H1 (cell line): ENCODE measurements around the gene LRRK1. TPM values are rescaled to one million over a fixed set of nuclear protein-coding genes. Genes with fewer than 3 reads are reported as not detected.

Source experiments
- CTCF ChIA-PET: fragments of 300-600 bp; sonication (Branson Sonifier 250); formaldehyde crosslinking; loops from one replicate; lab custom pipeline; 2021; ENCODE audit not compliant: partially characterized antibody; lab: Charles Lee
- POLR2A ChIA-PET: fragments of 300-600 bp; sonication (Branson Sonifier 250); formaldehyde crosslinking; loops from one replicate; lab custom pipeline; 2021; ENCODE audit warnings: inconsistent platforms; ENCODE audit not compliant: partially characterized antibody; lab: Charles Lee
- DNase-seq, 2 experiments: peaks; one replicate each; pipeline versions ENCODE4 v3.0.0 to v3.0.0-alpha.2; 2010 to 2022; ENCODE audit warnings: low spot score in 2 of 2, low read depth in 1 of 2, mixed read lengths in 1 of 2
- FAIRE-seq: peaks from 2 replicates; lab custom pipeline; 2011; peaks lifted over from hg19 to GRCh38; lab: Jason Lieb, UNC
- H2AFZ ChIP-seq: 2 replicates; pipeline ENCODE4 v1.8.1; 2012; ENCODE audit warnings: low read length, inconsistent platforms
- H2AK5ac ChIP-seq: 2 replicates; pipeline ENCODE4 v1.6.1; 2013; ENCODE audit warnings: low read depth, low read length
- H2BK120ac ChIP-seq: replicated peaks from 2 replicates; pipeline ENCODE3; 2013; ENCODE audit warnings: low read depth, low read length, inconsistent platforms
- H2BK12ac ChIP-seq: 2 replicates; pipeline ENCODE4 v1.6.1; 2013; ENCODE audit warnings: low read depth, low read length
- H2BK15ac ChIP-seq: 2 replicates; pipeline ENCODE4 v1.6.1; 2013; ENCODE audit warnings: low read length
- H2BK20ac ChIP-seq: 2 replicates; pipeline ENCODE4 v1.6.1; 2013; ENCODE audit warnings: low read length
- H2BK5ac ChIP-seq: 2 replicates; pipeline ENCODE4 v1.6.1; 2013; ENCODE audit warnings: low read depth, low read length
- H3K14ac ChIP-seq: 2 replicates; pipeline ENCODE4 v1.6.1; 2013; ENCODE audit warnings: inconsistent platforms; ENCODE audit not compliant: insufficient read length
- H3K18ac ChIP-seq: 2 replicates; pipeline ENCODE4 v1.6.1; 2013; ENCODE audit warnings: low read length; ENCODE audit errors: extremely low read depth
- H3K23ac ChIP-seq: 2 replicates; pipeline ENCODE4 v1.6.1; 2013; ENCODE audit warnings: inconsistent platforms; ENCODE audit not compliant: insufficient read length
- H3K23me2 ChIP-seq: 2 replicates; pipeline ENCODE4 v1.6.1; 2013; ENCODE audit warnings: low read depth, low read length
- H3K27ac ChIP-seq: 2 replicates; pipeline ENCODE4 v1.6.1; 2011; ENCODE audit warnings: low read depth, low read length, inconsistent platforms
- H3K27me3 ChIP-seq, 4 experiments: replicated peaks in 1 of 4; 1 replicate in 1 of 4; 2 replicates in 3 of 4; pipeline versions ENCODE4 v1.6.1 to v1.8.1; 2011 to 2013; ENCODE audit warnings: low read length in 3 of 4, mild to moderate bottlenecking in 3 of 4, inconsistent platforms in 2 of 4, mixed read lengths in 2 of 4, moderate library complexity in 1 of 4; ENCODE audit not compliant: control insufficient read depth in 3 of 4, insufficient read depth in 3 of 4; ENCODE audit errors: extremely low read depth in 1 of 4
- H3K36me3 ChIP-seq, 4 experiments: 2 replicates each; pipeline versions ENCODE4 v1.6.1 to v1.8.1; 2011 to 2013; ENCODE audit warnings: mild to moderate bottlenecking in 4 of 4, low read length in 3 of 4, moderate library complexity in 2 of 4, control low read depth in 1 of 4, inconsistent platforms in 1 of 4; ENCODE audit not compliant: insufficient read depth in 4 of 4, control insufficient read depth in 2 of 4
- H3K4ac ChIP-seq: replicated peaks from 2 replicates; pipeline ENCODE3; 2013; ENCODE audit warnings: low read length, low read depth, mixed read lengths, inconsistent platforms; ENCODE audit not compliant: insufficient read length
- H3K4me1 ChIP-seq, 4 experiments: replicated peaks in 1 of 4; 1 replicate in 1 of 4; 2 replicates in 3 of 4; pipeline versions ENCODE4 v1.6.1 to v1.8.1; 2011 to 2013; ENCODE audit warnings: low read length in 3 of 4, inconsistent platforms in 2 of 4, mixed read lengths in 1 of 4; ENCODE audit not compliant: insufficient read depth in 4 of 4, control insufficient read depth in 3 of 4
- H3K4me2 ChIP-seq, 2 experiments: 2 replicates each; pipeline versions ENCODE4 v1.6.1 to v1.8.1; 2011 to 2013; ENCODE audit warnings: low read depth in 2 of 2, low read length in 2 of 2, control low read depth in 1 of 2, inconsistent platforms in 1 of 2, mild to moderate bottlenecking in 1 of 2; ENCODE audit not compliant: insufficient read depth in 1 of 2
- H3K4me3 ChIP-seq, 4 experiments: fragments of 200-600, 300-600 bp in 1 of 4; sonication (generic), shearing (Covaris generic), sonication (Bioruptor Twin) in 1 of 4; 2 replicates each; pipeline versions ENCODE4 v1.5.1 to v1.8.1; 2011 to 2016; ENCODE audit warnings: low read length in 4 of 4, low read depth in 3 of 4, control low read depth in 2 of 4, inconsistent platforms in 2 of 4, mild to moderate bottlenecking in 2 of 4, mixed read lengths in 1 of 4, moderate library complexity in 1 of 4; ENCODE audit not compliant: insufficient read depth in 2 of 4; ENCODE audit errors: extremely low read depth in 1 of 4
- H3K56ac ChIP-seq: replicated peaks from 2 replicates; pipeline ENCODE3; 2013; ENCODE audit warnings: low read depth, mild to moderate bottlenecking, mixed read lengths, low read length, inconsistent platforms; ENCODE audit not compliant: insufficient read length
- H3K79me1 ChIP-seq: 2 replicates; pipeline ENCODE4 v1.6.1; 2013; ENCODE audit warnings: low read depth, low read length, control low read depth
- H3K79me2 ChIP-seq, 2 experiments: 2 replicates each; pipeline versions ENCODE4 v1.6.1 to v1.8.1; 2012 to 2013; ENCODE audit warnings: low read length in 2 of 2, mild to moderate bottlenecking in 2 of 2, inconsistent platforms in 1 of 2; ENCODE audit not compliant: insufficient read depth in 2 of 2, control insufficient read depth in 1 of 2
- H3K9ac ChIP-seq, 4 experiments: replicated peaks in 1 of 4; 1 replicate in 1 of 4; 2 replicates in 3 of 4; pipeline versions ENCODE4 v1.6.1 to v1.8.1; 2011 to 2013; ENCODE audit warnings: low read depth in 3 of 4, low read length in 3 of 4, control low read depth in 2 of 4, mild to moderate bottlenecking in 2 of 4, moderate library complexity in 2 of 4, inconsistent platforms in 1 of 4; ENCODE audit errors: extremely low read depth in 1 of 4
- H3K9me3 ChIP-seq, 2 experiments: 2 replicates each; pipeline versions ENCODE4 v1.6.1 to v1.8.1; 2012 to 2013; ENCODE audit warnings: mild to moderate bottlenecking in 2 of 2, moderate library complexity in 2 of 2, control low read depth in 1 of 2, inconsistent platforms in 1 of 2, low read depth in 1 of 2, low read length in 1 of 2, mixed read lengths in 1 of 2; ENCODE audit not compliant: insufficient read depth in 2 of 2
- H4K20me1 ChIP-seq, 2 experiments: replicated peaks in 1 of 2; 2 replicates each; pipeline versions ENCODE3 to v1.8.1; 2011 to 2013; ENCODE audit warnings: inconsistent platforms in 2 of 2, low read length in 2 of 2, mild to moderate bottlenecking in 1 of 2; ENCODE audit not compliant: insufficient read depth in 2 of 2, control insufficient read depth in 1 of 2
- H4K5ac ChIP-seq: 2 replicates; pipeline ENCODE4 v1.6.1; 2013; ENCODE audit warnings: low read length, low read depth, mixed read lengths, inconsistent platforms; ENCODE audit not compliant: insufficient read length
- H4K8ac ChIP-seq: 2 replicates; pipeline ENCODE4 v1.8.0; 2013; ENCODE audit warnings: mild to moderate bottlenecking, moderate library complexity, low read length, inconsistent platforms; ENCODE audit not compliant: insufficient read depth; ENCODE audit errors: extremely low read depth
- H4K91ac ChIP-seq: replicated peaks from 2 replicates; pipeline ENCODE3; 2013; ENCODE audit warnings: low read length, mixed read lengths, inconsistent platforms; ENCODE audit not compliant: insufficient read length
- CEBPB ChIP-seq: IDR thresholded peaks from 2 replicates; pipeline ENCODE4 v1.6.1; 2012; ENCODE audit warnings: low read depth, low read length
- EGR1 ChIP-seq: IDR thresholded peaks from 2 replicates; pipeline ENCODE4 v1.6.1; 2011; ENCODE audit warnings: low read depth, low read length, borderline replicate concordance
- FOSL1 ChIP-seq: IDR thresholded peaks from 2 replicates; pipeline ENCODE4 v1.6.1; 2011; ENCODE audit warnings: mild to moderate bottlenecking, low read depth, low read length, moderate library complexity; ENCODE audit not compliant: insufficient read depth
- GTF2F1 ChIP-seq: IDR thresholded peaks from 2 replicates; pipeline ENCODE4 v1.6.1; 2012; ENCODE audit warnings: low read depth, low read length, improper control_type of control experiment, borderline replicate concordance
- NANOG ChIP-seq: IDR thresholded peaks from 2 replicates; pipeline ENCODE4 v1.6.1; 2011; ENCODE audit warnings: low read length, low read depth, mild to moderate bottlenecking, inconsistent platforms; ENCODE audit not compliant: insufficient read depth, poor library complexity, severe bottlenecking
- RNF2 ChIP-seq: fragments of 200-900, 300-1000 bp; sonication (generic); IDR thresholded peaks from 2 replicates; pipeline ENCODE4 v1.7.1; 2016; ENCODE audit warnings: borderline replicate concordance, low read depth, mild to moderate bottlenecking, antibody characterized with exemption, low read length; ENCODE audit not compliant: poor library complexity, severe bottlenecking; ENCODE audit errors: missing control alignments
- SAP30 ChIP-seq: fragments of 300-600 bp; sonication (generic); IDR thresholded peaks from 2 replicates; pipeline ENCODE4 v1.7.1; 2012; ENCODE audit warnings: low read length, moderate library complexity, mild to moderate bottlenecking, inconsistent platforms; ENCODE audit not compliant: insufficient read depth, insufficient replicate concordance
- SIN3A ChIP-seq, 2 experiments: IDR thresholded peaks in 1 of 2; conservative IDR thresholded peaks in 1 of 2; 2 replicates each; pipeline ENCODE4 v1.6.1; 2011 to 2012; ENCODE audit warnings: low read length in 2 of 2, improper control_type of control experiment in 1 of 2, low read depth in 1 of 2, mild to moderate bottlenecking in 1 of 2
- SIX5 ChIP-seq: IDR thresholded peaks from 2 replicates; pipeline ENCODE4 v1.6.1; 2011; ENCODE audit warnings: mild to moderate bottlenecking, low read depth, low read length
- SP4 ChIP-seq: IDR thresholded peaks from 2 replicates; pipeline ENCODE4 v1.6.1; 2012; ENCODE audit warnings: low read length, inconsistent platforms
- TEAD4 ChIP-seq: IDR thresholded peaks from 2 replicates; pipeline ENCODE4 v1.6.1; 2012; ENCODE audit warnings: low read depth, low read length, inconsistent platforms, mixed read lengths
- WGBS, 2 experiments: shearing (Covaris generic) in 1 of 2; methylation state at CpG; one replicate each; pipeline versions ENCODE4 v1.1.6 to v1.1.7; 2013 to 2015; ENCODE audit warnings: low lambda C conversion rate in 2 of 2, mixed read lengths in 2 of 2, inconsistent platforms in 1 of 2, low coverage in 1 of 2, missing lambda C conversion rate in 1 of 2; ENCODE audit not compliant: insufficient replicate concordance in 2 of 2, insufficient coverage in 1 of 2, insufficient read length in 1 of 2; ENCODE audit errors: extremely low coverage in 1 of 2, missing lambda C conversion rate in 1 of 2; 5-methylcytosine and 5-hydroxymethylcytosine counted together
- polyA plus RNA-seq, 7 experiments: library from polyadenylated mRNA; depleted of rRNA in 3 of 7; stranded (reverse) in 5 of 7; unstranded in 2 of 7; fragments of >200 nt in 5 of 7; fragments of 200-250 nt in 2 of 7; gene quantifications; 1 replicate in 5 of 7; 2 replicates in 1 of 7; 4 replicates in 1 of 7; pipeline versions ENCODE4 v1.2.1 to v1.2.3, GENCODE V29; 2011 to 2013; ENCODE audit warnings: missing spikeins in 2 of 7, mixed read lengths in 2 of 7
- total RNA-seq: library from RNA; stranded (reverse); fragmentation: NEBNext Ultra II Directional; extraction: Animal tissue kit (Norgen Biotek cat#: 25700); gene quantifications from 2 replicates; pipeline ENCODE4 v1.2.1, GENCODE V29; 2021

Gene LRRK1
- total and polyA plus RNA-seq, 2 of the 8 experiments (the other 6 are each of a cell fraction or from before 2014, with no cell fraction given) = 1.2 to 3.6 TPM

DNA sequence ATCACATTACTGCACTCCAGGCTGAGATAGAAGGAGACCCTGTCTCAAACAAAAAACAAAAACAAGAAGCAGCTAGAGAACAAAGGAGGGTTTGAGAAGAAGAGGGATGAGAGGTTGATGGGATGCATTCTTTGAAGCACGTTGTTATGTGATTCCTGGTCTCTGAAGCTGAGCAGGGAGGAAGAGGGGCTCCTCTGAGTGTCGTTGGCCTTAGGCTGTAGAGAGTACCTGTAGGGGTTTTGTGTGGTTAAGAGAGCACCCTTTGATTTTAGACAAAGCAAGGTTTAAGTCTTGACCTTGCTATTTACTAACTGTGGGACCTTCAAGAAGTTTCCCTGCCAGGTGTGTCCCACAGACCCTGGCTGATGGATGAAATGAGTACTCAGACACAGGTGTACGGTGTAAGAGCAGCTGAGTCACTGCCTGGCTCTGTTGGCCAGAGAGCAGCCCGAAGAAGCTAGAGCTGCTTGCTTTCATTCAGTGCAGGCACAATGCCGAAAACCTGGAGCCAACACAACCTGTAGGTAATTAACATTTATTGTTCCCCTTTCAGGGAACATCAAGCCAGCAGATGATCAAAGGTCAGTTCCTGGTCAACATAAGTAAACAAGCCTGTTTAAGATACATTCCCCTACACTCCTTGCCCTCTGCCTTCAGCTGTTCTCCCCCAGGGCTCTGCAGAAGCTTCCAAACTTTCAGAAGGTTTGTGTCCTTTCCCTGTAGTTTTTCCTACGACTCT is 67.2 kb downstream of the LRRK1 start:
- Histone ChIP-seq H3K4ac (no peak overlapping the region), H3K4me3 (no peak overlapping the region), H2BK15ac (no peak overlapping the region), H4K91ac (no peak overlapping the region), H2BK120ac (no peak overlapping the region), H2BK20ac (0 out of 2 replicates have a peak overlapping the region, but pooled peaks have one; percentile 23), H3K79me2 (no peaks in the 10 kb centered on the region), H3K9me3 (no peaks in the 10 kb centered on the region; a peak in 1 of 4 replicates), H2BK5ac (no peak overlapping the region), H4K8ac (no peak overlapping the region), H3K27ac (no peak overlapping the region), H2BK12ac (no peak overlapping the region), H3K4me1 (peaks cover 0 to 2% (median 0%) of the 10 kb centered on the region in 4 experiments; a peak in 1 of 7 replicates), H2AK5ac (no peak overlapping the region), H2AFZ (no peak overlapping the region), H3K79me1 (no peaks in the 10 kb centered on the region), H3K9ac (no peak overlapping the region), H4K20me1 (no peaks in the 10 kb centered on the region), H3K23ac (no peak overlapping the region), H4K5ac (no peak overlapping the region), H3K18ac (no peak overlapping the region), H3K56ac (no peak overlapping the region), H3K36me3 (no peaks in the 10 kb centered on the region), H3K23me2 (no peaks in the 10 kb centered on the region), H3K4me2 (0 out of 4 replicates have a peak overlapping the region, but pooled peaks of 1 of the 2 experiments have one; percentile 2), H3K27me3 (no peaks in the 10 kb centered on the region; a peak in 1 of 7 replicates), H3K14ac (no peak overlapping the region)
- POLR2A ChIA-PET = no interaction called here
- WGBS, 2 experiments = 93% methylated on average over 6 of the region's 6 CpGs; no CpG with 5 or more reads in 1 of the 2 experiments
- DNase-seq (no peak), FAIRE-seq (peak; percentile 39)
- CTCF ChIA-PET = interaction anchor here (0.6 to 6.6 kb wide), 8 partner anchors 11 to 726 kb away, joined by 3 to 53 read pairs (median 4); partner anchors contain the start of gene LRRK1
- TF ChIP-seq SP4 (no peak), RNF2 (no peak), SAP30 (no peak), EGR1 (no peak), SIX5 (no peak), GTF2F1 (no peak), FOSL1 (no peak), CEBPB (no peak), NANOG (no peak), SIN3A (conservative IDR thresholded peaks at IDR 0.05 in 1 of 2, IDR thresholded peaks at IDR 0.05 in 1 of 2; ENCODE audit: low read depth in 1 of 2, low read length in 2 of 2) (no peak), TEAD4 (no peak)
